Ramos (cell line): ENCODE measurements around the gene TMA7B.
"Not testable (repeated sequence)": the region's sequence is repeated elsewhere in the genome, so short reads cannot be mapped to it uniquely, and the experiment has no call there.

ENCODE experiments used
- in situ Hi-C: fragments of 300-500 bp; cut with MboI; formaldehyde crosslinking; loops from one replicate; pipeline ENCODE4 v1.14.3; 2022; ENCODE audit warnings: low sequenced_read_pairs; ENCODE audit not compliant: unreplicated experiment

Gene TMA7B

DNA sequence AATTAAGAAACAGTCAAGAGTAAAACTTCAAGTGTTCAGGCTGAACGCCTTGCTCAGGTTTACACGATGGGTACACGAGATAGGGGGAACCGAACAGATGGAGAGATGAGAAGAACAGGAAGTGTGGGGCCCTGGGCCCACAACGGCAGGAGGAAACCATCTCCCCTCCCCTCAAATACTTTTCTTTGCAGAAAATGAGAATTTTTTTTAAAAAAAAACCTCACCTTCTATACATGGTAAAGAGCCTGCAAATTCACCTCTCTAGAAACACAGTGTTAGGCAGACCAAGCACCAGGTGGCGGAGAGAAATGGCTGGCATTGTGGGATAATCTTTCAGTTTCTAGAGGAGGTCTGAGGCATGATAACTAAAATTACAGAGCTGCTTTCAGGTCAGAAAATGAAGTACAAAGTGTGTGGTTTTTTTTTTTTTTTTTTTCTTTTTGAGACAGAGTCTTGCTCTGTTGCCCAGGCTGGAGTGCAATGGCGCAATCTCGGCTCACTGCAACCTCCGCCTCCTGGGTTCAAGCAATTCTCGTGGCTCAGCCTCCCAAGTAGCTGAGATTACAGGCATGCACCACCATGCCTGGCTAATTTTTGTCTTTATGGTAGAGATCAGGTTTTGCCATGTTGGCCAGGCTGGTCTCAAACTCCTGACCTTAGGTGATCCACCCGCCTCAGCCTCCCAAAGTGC, 8.4 kb upstream of the TMA7B start:
- in situ Hi-C loops: not testable (repeated sequence)

GRCh38 chr22:39952347-39952746, 7.8 kb upstream of the TMA7B start:
- in situ Hi-C loops: no loop called here

DNA sequence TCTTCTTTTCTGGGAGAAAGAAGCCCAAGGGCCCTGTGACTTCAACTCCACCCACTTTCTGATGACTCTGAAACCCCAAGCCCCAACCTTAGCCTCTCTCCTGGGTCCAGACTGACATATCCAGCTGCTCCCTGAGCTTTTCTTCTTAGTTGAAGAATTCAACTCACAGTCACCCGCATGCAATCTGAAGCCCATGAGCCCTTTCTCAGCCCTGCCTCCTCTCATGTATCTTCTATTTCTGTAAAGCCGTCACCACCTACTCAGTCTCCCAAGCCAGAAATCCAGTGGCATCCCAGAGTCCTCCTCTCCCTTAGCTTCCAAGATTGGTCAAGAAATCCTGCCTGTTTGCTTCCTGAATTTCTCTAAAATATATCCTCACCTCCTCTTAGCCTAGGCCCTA, 7.1 kb upstream of the TMA7B start:
- in situ Hi-C loops: no loop called here

- in situ Hi-C loops: no loop called here
Observed at GRCh38 chr22:39954584-39955055, 5.6 kb upstream of the TMA7B start.

GRCh38 chr22:39955675-39956074, 4.5 kb upstream of the TMA7B start:
- in situ Hi-C loops: no loop called here

- in situ Hi-C loops: no loop called here
Observed at GRCh38 chr22:39956932-39957664, 3.1 kb upstream of the TMA7B start.

DNA sequence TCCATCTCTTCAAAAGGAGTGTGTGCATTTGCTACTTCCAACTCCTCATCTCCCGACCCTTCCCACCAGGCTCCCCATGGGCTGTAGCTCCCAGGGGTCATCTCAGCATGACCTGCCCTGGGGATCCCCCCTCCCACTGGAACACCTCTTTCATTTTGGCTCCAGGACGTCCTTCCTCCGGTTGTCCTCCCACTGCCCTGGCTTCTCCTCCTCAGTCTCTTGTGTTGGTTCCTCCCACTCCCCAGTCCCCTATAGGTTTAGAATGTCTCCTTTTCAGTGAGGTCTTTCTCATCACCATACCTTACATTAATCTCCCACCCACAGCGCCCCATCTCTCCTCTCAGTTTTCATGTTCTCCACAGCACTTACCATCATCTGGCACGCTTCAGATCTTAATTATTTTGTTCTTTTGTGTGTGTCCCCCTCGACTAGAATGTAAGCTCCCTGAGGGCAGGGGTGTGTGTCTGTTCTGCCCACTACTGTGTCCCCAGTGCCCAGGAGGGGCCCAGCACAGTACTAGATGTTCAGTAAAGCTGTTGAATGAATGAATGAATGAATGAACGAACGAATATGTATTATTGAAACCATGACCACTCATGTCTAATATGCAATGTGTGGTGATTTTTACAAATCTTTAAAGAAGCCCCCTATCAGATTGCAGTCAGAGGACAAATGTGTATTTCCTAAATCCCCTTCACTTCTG, 2.0 kb upstream of the TMA7B start:
- in situ Hi-C loops: no loop called here

GRCh38 chr22:39958949-39959639, 1.1 kb upstream of the TMA7B start:
- in situ Hi-C loops: no loop called here

GRCh38 chr22:39960791-39961746, 872 bp downstream of the TMA7B start:
- in situ Hi-C loops: no loop called here

GRCh38 chr22:39962071-39962470, 1.9 kb downstream of the TMA7B start:
- in situ Hi-C loops: no loop called here

- in situ Hi-C loops: no loop called here
Observed at GRCh38 chr22:39965748-39966147, 5.6 kb downstream of the TMA7B start.

DNA sequence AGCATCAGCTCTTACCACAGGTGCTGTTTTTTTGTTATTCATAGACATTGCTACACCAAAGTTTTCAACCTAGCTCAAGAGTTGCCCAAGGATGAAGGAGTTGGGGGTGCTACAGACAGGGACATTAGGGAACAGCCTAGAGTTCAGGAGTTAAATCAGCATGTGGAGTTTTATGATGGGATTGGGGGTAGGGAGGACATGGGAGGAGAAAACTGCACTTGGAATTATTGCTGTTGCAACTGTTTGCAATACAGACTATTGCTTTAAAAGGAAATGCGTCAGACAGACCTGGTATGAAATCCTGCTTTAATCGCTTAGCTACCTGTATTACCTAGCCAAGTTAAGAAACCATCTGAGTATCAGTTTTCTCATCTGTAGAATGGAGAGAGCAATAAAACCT, 6.3 kb downstream of the TMA7B start:
- in situ Hi-C loops: no loop called here

GRCh38 chr22:39967103-39967829, 7.1 kb downstream of the TMA7B start:
- in situ Hi-C loops: no loop called here

DNA sequence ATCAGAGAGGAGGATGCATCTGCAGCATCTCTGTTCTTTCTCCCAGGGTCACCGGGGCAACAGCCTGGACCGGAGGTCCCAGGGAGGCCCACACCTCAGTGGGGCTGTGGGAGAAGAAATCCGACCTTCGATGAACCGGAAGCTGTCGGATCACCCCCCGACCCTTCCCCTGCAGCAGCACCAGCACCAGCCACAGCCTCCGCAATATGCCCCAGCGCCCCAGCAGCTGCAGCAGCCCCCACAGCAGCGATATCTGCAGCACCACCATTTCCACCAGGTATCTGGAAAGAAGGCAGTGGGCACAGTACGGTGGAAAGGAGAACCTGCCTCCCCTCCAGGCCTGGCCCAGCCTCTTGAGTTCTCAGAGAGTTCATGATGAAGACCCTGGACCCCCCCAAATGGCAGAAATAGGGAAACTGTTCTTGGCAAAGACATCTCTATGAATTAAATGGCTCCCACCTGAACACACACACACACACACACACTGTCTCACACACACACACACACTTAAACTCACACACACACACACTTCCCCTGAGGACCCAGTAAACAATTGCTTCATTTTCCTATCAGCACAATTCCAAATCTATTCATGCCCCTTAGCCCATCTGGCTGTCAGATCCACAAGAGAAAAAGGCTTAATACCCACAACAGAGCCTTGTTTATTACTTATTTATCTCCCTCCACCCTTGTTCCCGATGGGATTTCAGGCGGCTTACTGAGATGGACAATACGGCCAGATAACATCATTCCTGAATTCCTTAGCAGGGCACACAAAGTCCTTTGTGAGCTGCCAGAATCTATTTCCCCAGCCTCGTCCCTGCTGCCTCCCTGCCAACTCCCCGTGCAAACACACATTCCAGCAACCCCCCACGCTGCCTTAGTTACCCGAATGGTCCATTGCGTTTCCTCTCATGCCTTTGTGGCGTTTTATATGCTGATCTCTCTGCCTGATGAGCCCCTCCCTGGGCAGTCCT, 8.1 kb downstream of the TMA7B start:
- in situ Hi-C loops: no loop called here

- in situ Hi-C loops: no loop called here
Observed at GRCh38 chr22:39970742-39971141, 10.5 kb downstream of the TMA7B start.

GRCh38 chr22:39972641-39973040, 12.4 kb downstream of the TMA7B start:
- in situ Hi-C loops: no loop called here

- in situ Hi-C loops: no loop called here
Observed at GRCh38 chr22:39973656-39974055, 13.5 kb downstream of the TMA7B start.

DNA sequence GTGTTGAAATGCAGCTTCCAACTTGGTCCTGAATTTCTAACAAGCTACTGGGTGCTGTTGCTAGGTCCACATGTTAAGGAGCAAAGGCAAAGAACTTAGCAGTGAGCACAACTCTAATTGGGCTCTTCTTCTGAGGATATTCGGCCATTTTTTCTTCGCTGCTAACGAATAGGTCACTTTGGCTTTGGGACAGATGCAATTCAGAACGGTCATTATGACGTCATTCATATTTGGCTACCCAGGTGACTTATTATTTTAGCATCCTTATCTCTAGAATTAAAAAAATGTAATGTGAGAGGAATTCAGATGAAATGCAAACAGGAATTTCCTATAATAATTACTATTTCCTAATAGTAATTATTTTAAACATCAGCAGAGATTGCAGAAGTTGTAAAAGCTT, 13.9 kb downstream of the TMA7B start:
- in situ Hi-C loops: no loop called here
